NCI-H510A treated with DMSO at 0.1 percent for 48 hours (cell line): ENCODE results near the gene SIGLEC11.
"Not testable (repeated sequence)": the region's sequence is repeated elsewhere in the genome, so short reads cannot be mapped to it uniquely, and the experiment has no call there.

ENCODE experiments used
- DNase-seq: peaks from one replicate; lab custom pipeline; 2025; lab: John Stamatoyannopoulos, UW

Gene SIGLEC11

DNA sequence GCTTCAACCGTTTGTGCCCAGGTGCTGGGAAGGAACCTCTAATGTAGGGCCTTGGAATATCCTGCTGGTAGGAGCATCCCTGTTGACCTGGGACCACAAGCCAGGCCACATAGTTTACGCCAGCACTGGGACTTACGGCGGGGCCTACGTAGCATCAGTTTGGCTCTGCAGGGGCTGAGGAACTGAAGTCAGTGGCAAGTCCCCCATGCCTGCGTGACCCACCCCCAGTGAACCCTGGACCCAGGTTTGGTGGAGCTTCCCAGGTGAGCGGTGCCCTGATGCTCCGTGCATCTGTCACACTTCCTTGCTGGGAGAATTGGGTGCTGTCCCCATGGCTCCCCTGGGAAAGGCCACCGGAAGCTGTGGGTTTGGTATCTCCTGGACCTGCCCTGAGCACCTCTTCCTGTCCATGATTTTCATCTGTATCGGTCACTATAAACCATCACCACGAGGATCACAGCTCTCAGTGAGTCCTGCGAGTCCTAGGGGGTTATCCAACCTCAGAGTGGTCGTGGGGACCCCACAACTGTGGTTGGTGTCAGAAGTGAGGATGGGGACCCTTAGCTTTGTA is 9.9 kb downstream of the SIGLEC11 start:
- DNase-seq: no peak

DNA sequence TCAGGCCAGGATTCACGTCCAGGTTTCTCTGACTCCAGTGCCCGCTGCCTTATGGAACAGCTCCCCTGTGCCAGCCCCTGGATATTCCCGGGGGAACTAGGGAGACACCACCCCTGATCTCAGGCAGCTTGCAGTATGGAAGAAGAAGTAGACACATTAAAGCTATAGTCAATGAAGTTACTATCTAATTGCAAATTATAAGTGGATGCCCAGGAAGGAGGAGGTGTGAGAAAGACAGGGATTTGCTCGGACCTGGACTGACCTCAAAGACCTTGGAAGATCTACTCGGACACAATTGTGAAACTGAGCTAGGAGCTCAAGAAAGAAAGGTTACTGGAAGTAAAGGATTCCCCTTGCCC is 10.4 kb downstream of the SIGLEC11 start:
- no peak for DNase-seq

DNA sequence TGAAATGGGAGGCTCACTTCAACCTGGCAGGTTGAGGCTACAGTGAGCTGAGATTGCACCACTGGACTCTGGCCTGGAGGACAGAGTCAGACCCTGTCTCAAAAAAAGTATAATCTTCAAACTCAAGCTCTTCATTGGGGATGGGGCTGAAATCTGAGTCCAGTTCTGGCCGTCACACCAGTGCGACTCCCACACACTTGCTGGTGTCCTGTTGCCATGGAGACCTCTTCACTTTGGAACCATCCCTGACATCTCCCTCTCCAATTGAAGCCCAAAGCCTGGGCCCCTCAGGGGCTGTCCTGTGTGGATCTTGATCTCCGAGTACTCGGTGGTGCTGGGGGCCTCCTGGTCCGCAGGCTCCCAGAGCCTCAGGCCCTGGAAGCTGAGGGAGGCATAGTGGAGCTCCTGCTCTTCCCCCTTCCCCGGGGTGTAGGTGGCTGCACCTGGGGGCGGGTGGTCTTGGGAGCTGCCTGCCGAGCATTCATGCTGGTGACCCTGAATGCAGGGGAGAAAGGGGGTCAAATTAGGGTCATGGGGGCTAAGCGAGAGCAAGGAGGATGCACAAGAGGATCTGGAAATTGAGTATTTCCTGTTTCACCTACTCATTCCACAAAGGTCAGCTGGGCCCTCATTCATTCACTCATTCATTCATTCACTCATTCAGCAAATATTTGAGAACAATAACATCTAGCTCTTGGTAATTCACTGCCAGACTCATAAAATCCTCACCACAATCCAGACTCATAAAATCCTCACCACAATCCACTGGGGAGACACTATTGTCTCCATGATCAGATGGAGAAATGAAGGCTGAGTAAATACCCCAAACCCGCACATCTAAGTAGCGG is 11.0 kb downstream of the SIGLEC11 start:
- no peak for DNase-seq

DNA sequence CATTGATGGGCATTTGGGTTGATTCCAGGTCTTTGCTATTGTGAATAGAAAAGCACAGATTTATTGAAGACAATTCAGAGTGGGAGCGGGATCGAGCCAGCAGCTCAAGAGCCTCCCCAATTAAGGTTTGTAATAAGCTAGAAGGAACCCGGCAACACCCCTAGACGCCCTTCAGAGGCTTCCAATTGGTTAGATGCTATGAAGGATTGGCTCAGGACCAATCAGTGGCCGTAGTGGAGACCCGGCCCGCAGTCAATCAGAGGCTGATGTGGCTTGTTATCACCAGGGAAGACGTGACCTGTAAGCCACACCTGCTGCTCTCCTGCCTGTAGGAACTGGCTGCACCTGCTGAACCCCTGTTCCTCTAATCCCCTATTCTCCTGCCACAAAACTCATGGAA is 14.6 kb downstream of the SIGLEC11 start:
- no peak for DNase-seq

DNA sequence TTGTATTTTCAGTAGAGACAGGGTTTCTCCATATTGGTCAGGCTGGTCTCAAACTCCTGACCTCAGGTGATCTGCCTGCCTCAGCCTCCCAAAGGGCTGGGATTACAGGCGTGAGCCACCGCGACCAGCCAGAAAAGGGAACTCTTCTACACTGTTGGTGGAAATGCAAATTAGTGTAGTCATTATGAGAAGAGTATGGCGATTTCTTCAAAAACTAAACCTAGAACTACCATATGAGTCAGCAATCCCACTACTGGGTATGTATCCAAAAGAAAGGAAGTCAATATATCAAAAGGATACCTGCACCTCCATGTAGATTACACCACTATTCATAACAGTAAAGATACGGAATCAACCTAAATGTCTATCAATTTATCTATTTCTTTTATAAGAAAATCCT is 16.4 kb downstream of the SIGLEC11 start:
- DNase-seq: not testable (repeated sequence)

DNA sequence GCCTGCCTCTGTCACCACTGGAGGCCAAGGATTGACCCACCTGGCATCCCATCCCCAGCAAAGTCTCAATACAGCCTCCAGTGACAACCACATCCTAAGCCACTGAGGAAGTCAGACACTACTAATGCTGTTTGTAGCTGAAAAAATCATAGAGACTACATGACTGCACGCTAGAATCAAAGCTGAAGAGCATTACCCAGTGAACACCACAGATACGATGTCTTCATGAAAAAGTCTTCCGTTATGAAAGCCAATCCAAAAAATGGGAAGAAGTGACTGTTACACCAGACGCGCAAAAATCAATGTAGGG is 20.5 kb downstream of the SIGLEC11 start:
- DNase-seq: no peak

DNA sequence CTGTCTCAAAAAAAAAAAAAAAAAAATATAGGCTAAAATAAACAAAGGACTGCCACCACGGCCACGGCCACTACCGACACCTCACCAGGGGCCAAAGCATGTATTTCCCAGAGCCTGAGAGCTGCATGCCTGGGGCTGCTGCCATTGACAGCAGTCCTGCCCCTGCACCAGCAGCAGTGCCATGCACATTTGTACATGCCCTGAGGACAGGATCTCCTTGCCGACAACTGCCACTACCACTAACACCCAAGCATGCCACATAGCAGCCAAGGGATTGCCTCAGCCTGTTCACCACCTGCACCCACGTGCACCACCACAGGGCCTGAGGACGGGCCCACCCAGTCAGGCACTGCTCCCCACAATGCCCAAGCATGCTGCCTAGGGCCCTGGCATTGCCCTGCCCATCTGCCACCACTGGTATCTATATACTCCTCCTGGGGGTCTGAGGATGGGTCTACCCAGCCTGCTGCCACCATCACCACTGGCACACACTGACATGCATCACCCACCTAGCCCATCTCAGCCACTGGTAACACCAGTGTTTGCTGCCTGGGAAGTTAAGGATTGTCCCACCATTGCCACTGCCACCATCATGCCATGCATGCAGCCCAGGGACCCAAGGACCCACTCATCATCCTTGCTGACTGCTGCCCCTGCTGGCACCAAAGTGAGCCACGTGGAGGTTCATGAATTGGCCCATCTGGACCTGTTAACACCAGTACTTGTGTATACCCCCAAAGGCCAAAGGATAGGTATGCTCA is 21.1 kb downstream of the SIGLEC11 start:
- no peak for DNase-seq

DNA sequence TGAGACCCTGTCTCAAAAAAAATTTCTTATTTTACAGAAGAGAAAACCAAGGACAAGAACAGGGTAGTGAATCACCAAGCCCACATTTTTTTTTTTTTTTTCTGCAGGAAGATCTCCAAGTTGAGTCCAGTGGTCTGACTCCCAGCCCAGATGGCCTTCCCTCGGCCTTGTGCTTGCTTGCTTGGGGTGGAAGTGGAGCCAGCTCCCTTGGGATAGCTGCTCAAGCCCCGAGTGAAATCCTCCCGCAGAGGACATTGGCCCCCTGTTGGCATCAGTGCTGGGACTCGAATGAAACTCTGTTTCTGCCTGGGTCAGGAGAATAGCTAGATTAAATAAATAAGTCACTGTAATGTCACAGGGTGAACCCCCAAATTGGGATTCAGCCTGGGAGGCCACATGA is 22.3 kb downstream of the SIGLEC11 start:
- DNase-seq: no peak

DNA sequence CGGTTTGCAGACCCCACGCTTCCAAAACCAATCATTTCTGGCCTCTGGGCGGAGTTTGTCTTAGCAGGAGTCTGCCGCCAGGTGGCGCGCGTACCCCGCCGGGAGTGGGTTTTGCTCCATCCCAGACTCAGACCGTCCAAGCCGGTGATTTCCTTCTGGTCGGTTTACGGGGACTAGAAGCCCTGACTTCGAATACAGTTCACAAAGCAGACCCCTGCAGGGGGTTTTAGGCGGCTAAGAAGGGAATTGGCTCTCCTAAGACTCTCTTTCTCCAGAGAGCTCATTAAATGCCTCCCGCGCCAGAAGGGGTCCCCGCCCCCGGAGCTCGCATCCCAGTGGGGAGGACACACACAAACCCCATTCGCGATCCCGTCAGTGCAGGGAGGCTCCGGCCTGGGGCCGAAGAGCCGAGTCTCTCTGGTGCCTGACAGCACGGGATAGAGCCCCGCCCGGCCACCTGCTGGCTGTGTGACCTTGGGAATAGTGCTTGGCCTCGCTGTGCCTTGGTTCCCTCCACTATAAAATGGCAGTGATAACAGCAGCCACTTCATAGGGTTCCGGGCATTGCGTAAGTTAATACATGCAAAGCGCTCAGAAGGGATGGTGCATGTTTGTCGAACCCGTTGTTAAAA is 23.1 kb downstream of the SIGLEC11 start:
- DNase-seq: peak; percentile 43

DNA sequence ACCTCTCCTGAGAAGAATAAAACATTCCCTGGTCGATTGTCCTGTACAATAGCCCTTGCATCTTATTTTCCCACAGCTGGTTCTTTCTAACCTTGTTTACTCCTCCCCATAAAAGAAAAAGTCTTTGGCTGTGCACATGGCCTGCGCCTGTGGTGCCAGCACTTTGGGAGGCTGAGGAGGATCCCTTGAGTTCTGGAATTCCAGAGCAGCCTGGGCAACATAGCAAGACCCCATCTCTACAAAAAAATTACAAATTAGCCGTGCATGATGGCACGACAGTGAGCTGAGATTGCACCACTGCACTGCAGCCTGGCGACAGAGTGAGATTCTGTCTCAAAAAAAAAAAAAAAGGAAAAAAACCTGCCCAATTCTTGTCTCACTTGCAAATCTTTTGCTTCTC is 24.4 kb downstream of the SIGLEC11 start:
- DNase-seq: no peak

DNA sequence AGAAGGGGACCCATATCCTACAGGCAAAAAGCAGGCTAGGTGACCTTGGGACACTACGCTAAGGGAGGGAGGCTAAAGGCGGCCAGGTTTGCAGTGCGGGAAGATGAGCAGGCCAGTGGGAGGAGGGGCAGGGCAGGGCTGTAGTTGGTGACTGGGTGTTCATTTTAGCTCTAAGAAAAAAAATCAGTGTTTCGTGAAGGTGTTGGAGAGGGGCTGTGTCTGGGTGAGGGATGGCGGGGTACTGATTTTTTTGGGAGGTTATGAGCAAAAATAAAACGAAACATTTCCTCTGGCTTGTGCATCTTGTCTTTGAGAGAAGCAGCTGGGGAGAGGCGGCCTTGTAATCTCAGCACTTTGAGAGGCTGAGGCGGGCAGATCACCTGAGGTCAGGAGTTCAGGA is 27.3 kb downstream of the SIGLEC11 start:
- no peak for DNase-seq

DNA sequence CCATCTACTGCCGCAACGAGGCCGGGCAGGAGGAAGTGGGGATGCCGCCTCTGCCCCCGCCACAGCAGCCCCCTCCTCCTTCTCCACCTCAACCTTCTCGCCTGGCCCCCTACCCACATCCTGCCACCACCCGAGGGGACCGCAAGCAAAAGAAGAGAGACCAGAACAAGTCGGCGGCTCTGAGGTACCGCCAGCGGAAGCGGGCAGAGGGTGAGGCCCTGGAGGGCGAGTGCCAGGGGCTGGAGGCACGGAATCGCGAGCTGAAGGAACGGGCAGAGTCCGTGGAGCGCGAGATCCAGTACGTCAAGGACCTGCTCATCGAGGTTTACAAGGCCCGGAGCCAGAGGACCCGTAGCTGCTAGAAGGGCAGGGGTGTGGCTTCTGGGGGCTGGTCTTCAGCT is 28.2 kb downstream of the SIGLEC11 start:
- no peak for DNase-seq

DNA sequence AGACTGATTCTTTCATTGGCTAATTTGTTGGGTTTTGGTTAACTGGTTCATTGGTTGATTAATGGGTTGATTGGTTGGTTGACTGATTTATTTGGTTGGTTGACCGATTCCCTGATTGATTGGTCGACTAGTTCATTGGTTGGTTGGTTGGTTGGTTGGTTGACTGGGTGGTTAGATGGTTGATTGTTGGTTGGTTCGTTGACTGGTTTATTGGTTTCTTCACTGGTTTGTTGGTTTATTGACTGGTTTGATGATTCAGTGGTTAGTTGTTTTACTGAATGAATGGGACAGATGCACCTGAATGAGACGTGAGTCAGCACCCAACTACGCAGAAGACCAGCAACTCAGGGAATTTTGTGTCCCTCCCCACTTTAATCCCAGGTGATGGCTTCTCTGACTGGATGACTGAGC is 28.9 kb downstream of the SIGLEC11 start:
- DNase-seq: no peak

DNA sequence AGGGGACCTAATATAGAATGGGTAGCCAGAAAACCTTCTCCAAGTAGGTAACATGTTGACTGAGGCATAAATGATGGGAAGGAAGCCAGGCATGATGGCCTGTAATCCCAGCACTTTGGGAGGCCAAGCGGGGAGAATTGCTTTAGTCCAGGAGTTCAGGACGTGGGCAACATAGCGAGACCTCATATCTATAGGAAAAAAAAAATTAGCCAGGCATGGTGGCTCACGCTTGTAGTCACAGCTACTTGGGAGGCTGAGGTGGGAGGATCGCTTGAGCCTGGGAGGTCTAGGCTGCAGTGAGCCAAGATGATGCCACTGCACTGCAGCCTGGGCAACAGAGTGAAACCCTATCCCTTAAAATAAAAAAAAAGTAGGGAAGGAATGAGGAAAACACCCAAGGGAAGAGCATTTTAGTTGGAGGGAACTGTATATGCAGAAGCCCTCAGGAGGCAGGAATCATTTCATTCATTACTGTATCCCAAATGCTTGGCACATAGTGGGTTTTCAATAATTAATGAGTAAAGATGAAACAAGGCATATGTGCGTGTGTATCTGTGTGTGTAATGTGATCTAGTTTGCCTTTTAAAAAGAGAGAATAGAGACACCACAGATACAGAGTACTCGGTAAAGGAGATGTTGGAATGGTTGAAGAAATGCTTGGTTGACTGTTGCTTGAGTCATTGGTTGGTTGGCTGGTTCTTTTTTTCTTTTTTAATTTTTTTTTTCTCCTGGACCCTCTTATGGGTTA is 29.5 kb downstream of the SIGLEC11 start:
- no peak for DNase-seq

DNA sequence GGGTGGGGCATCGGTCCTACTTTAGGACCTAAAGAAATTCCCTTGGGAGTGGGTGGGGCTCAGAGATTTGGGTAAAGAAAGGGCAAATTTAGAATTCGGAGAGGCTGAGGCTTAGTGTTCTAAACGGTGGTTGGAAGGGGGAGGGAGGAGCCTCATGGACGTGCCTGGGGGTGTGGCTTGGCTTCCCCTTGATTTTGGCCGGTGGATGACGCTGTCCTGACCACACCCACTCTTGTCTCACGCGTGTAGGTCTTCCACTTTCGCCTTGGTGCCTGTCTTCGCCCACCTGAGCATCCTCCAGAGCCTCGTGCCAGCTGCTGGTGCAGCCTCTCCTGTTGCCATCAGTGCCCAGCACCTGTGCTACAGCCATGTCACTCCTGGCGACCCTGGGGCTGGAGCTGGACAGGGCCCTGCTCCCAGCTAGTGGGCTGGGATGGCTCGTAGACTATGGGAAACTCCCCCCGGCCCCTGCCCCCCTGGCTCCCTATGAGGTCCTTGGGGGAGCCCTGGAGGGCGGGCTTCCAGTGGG is 30.4 kb downstream of the SIGLEC11 start:
- no peak for DNase-seq

DNA sequence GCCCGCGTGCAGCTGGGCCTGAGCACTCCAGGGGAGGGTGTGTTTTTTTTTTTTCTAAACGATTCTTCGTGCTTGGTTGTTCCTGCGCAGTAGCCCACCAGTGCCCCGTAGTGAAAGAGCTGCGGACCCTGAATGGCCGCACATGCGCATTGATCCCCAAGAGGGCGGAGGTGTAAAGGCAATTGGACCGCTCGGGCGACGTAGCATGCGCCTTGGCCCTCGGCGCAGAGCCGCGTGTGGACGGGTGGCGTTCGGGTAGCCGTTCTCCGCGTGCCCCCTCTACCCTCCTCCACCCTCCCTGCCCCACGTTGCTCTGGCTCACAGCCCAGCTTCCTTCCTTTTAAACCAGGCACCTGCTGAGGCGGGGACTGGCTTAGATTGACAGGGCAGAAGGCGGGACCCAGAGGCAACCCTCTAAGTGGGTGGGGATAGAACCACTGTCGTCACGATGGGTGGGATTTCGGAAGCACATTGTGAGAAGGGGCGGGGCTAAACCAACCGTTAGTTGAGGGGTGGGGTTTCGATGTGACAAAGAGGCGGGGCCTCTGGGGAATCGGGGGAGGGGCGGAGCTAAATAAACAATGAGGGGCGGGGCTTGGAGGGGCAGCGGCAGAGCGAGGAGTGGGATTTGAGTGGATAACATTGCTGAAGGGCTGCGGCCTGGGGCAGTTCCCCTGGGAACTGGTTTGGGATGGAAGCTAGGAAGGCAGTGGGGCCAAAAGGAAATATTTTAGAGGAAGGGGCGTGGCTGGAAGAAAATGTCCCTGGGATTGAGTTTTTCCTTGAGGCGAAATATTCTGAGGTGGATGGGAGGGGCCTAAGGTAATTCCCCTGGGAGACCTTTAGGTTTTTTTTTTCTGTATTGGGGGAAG is 31.1 kb downstream of the SIGLEC11 start:
- DNase-seq: peak; percentile 84

DNA sequence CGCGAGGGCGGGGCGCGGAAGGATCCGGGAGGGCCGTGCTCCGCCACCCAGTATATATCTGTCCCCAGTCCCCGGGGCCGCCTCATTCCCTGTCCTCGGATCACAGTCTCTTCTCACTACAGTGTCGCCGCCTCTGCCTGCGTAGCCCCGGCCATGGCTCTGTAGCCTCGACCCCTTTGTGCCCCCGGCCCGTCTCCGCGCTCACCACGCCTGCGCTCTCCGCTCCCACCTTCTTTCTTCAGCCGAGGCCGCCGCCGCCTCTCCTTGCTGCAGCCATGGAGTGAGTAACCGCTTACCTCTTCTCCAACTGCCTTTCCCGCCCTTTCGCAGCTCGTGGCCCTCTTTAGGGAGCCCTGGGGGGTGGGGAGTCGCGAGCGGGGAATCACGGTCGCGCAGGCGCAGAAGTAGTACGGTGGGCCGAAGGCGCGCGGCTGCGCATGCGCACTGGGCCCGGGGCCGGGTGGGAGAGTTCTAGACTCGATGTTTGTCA is 31.8 kb downstream of the SIGLEC11 start, which contains the start of the genes ATF5 and NUP62:
Gene ATF5, plus strand, starts transcription at position 85 of the 490 bp plus-strand sequence. CDS start 1,646 bp downstream, outside the sequence.
Gene NUP62, minus strand, starts transcription at position 384 of the 490 bp plus-strand sequence. CDS start 19,697 bp downstream, outside the sequence.
- DNase-seq: peak; percentile 91

DNA sequence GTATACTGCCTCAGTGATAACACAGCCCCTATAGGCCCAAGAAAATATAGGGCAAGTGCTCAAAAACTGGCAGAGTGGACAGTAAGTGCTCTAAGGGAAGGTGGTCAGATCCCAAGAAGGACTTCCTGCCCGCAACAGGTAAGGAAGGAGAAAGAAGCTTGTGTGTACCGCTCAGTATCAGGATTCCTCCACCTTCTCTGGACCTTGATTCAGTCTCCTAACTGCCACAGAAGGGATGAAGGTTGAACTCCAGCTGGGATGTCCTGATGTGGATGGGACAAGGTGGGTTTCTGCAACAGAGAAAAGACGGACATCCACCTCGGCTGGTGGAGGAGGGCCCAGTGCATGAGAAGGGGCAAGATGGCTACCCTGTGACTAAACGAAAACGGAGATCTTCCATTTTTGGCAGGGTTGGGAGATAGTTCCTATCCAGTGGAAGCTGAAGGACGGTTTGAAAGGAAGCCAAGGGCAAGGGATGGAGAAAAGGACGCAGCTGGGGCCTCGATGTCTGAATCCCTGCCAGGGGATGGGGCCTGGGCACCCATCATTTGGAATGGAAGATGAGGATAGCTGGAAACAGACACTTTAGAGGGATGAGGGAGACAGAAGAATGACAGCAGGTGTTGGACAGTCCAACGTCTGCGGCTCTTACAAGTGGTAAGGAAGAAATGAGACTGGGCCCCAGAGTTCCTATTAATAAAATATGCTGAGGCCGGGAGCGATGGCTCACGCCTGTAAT is 33.3 kb downstream of the SIGLEC11 start:
- no peak for DNase-seq

DNA sequence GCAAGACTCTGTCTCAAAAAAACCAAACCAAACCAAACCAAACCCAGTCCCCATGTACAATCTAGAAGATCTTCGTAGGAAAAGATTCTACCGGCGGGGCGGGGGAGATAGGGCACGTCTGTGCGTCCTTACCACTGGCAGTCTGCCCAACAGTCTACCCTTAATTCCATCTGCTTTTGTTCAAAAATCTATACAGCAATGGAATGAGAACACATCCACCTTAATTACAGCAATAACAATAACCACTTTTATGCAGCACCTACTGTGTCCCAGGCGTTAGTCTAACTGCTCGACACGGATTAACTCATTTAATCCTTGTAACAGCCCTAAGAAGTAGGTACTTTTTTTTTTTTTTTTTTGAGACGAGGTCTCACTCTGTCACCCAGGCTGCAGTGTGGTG is 34.5 kb downstream of the SIGLEC11 start:
- DNase-seq: no peak

DNA sequence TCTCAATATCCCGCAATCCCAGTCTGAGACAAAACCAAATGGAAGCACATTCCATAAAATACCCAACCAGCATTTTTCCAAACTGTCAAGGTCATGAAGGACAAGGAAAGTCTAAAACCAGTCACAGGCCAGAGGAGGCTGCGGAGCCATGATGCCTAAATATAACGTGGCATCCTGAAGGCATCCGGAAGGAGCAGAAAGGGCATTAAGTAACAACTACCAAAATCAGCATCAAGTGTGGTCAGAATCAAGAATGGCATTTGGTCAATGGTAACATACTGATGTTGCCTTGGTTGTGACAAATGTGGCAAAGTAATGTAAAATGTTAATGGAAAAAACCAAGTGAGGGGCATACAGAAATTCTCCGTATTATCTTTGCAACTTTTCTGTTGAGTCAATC is 35.5 kb downstream of the SIGLEC11 start:
- DNase-seq: no peak
